GM18502 (cell line): ENCODE data around the gene PDE3A.

Experiments
- ATAC-seq: cut with Tn5 transposase; IDR thresholded peaks from one replicate; pipeline ENCODE4 v1.9.1; 2021; ENCODE audit warnings: mild to moderate bottlenecking; ENCODE audit not compliant: unreplicated experiment, poor library complexity

Gene PDE3A

GRCh38 chr12:20487519-20487918 is 119.2 kb downstream of the PDE3A start:
- ATAC-seq = no peak

- ATAC-seq = no peak
These were observed 121.3 kb downstream of the PDE3A start for GRCh38 chr12:20489645-20490044.

- ATAC-seq = no peak
These were observed 121.9 kb downstream of the PDE3A start for GRCh38 chr12:20490213-20490612.

- no peak for ATAC-seq
These were observed 123.0 kb downstream of the PDE3A start for GRCh38 chr12:20491290-20491689.

GRCh38 chr12:20492251-20492760 is 124.0 kb downstream of the PDE3A start:
- ATAC-seq = peak; percentile 75

GRCh38 chr12:20493934-20494333 is 125.6 kb downstream of the PDE3A start:
- ATAC-seq = no peak

GRCh38 chr12:20494851-20495250 is 126.5 kb downstream of the PDE3A start:
- ATAC-seq = no peak

GRCh38 chr12:20495997-20496396 is 127.7 kb downstream of the PDE3A start:
- ATAC-seq = no peak

- no peak for ATAC-seq
These were observed 129.4 kb downstream of the PDE3A start for GRCh38 chr12:20497707-20498106.

GRCh38 chr12:20501958-20502357 is 133.6 kb downstream of the PDE3A start:
- no peak for ATAC-seq

GRCh38 chr12:20503858-20504257 is 135.5 kb downstream of the PDE3A start:
- ATAC-seq = no peak

- ATAC-seq = no peak
These were observed 136.7 kb downstream of the PDE3A start for GRCh38 chr12:20505056-20505455.

- ATAC-seq = peak; percentile 56
These were observed 138.7 kb downstream of the PDE3A start for GRCh38 chr12:20507056-20507455.

- ATAC-seq = no peak
These were observed 139.4 kb downstream of the PDE3A start for GRCh38 chr12:20507711-20508110.

GRCh38 chr12:20508359-20508758 is 140.0 kb downstream of the PDE3A start:
- no peak for ATAC-seq

GRCh38 chr12:20508962-20509361 is 140.6 kb downstream of the PDE3A start:
- no peak for ATAC-seq

- ATAC-seq = no peak
These were observed 142.5 kb downstream of the PDE3A start for GRCh38 chr12:20510811-20511210.

- ATAC-seq = no peak
These were observed 144.9 kb downstream of the PDE3A start for GRCh38 chr12:20513189-20513588.

- ATAC-seq = no peak
These were observed 146.3 kb downstream of the PDE3A start for GRCh38 chr12:20514598-20514997.

GRCh38 chr12:20520532-20520931 is 152.2 kb downstream of the PDE3A start:
- ATAC-seq = no peak

GRCh38 chr12:20523658-20524057 is 155.3 kb downstream of the PDE3A start:
- no peak for ATAC-seq

GRCh38 chr12:20524113-20524512 is 155.8 kb downstream of the PDE3A start:
- no peak for ATAC-seq

GRCh38 chr12:20525064-20525610 is 156.8 kb downstream of the PDE3A start:
- ATAC-seq = no peak
